HG02943 (cell line): ENCODE results near the gene ATXN1.
"Not testable (repeated sequence)": the region's sequence is repeated elsewhere in the genome, so short reads cannot be mapped to it uniquely, and the experiment has no call there.

Experiments used
- ATAC-seq: cut with Tn5 transposase; IDR thresholded peaks from one replicate; pipeline ENCODE4 v1.9.1; 2021; ENCODE audit warnings: mild to moderate bottlenecking, low read depth, moderate library complexity; ENCODE audit not compliant: unreplicated experiment

The ATXN1 gene

GRCh38 chr6:16277101-16277981, 483.9 kb downstream of the ATXN1 start:
- no peak for ATAC-seq

- no peak for ATAC-seq
Observed at GRCh38 chr6:16274885-16275589, 486.2 kb downstream of the ATXN1 start.

GRCh38 chr6:16274483-16274882, 486.8 kb downstream of the ATXN1 start:
- ATAC-seq: no peak

GRCh38 chr6:16273256-16273655, 488.0 kb downstream of the ATXN1 start:
- ATAC-seq: no peak

- ATAC-seq: no peak
Observed at GRCh38 chr6:16272201-16272600, 489.1 kb downstream of the ATXN1 start.

GRCh38 chr6:16271428-16271827, 489.8 kb downstream of the ATXN1 start:
- ATAC-seq: no peak

GRCh38 chr6:16270178-16270794, 491.0 kb downstream of the ATXN1 start:
- ATAC-seq: no peak

GRCh38 chr6:16269442-16270070, 491.7 kb downstream of the ATXN1 start:
- not testable (repeated sequence) for ATAC-seq

- no peak for ATAC-seq
Observed at GRCh38 chr6:16267428-16268263, 493.6 kb downstream of the ATXN1 start.

- ATAC-seq: no peak
Observed at GRCh38 chr6:16265351-16266341, 495.6 kb downstream of the ATXN1 start.

- no peak for ATAC-seq
Observed at GRCh38 chr6:16264785-16265184, 496.5 kb downstream of the ATXN1 start.

GRCh38 chr6:16263464-16264099, 497.7 kb downstream of the ATXN1 start:
- ATAC-seq: not testable (repeated sequence)

- ATAC-seq: not testable (repeated sequence)
Observed at GRCh38 chr6:16262773-16263172, 498.5 kb downstream of the ATXN1 start.

- ATAC-seq: not testable (repeated sequence)
Observed at GRCh38 chr6:16260602-16261001, 500.7 kb downstream of the ATXN1 start.

GRCh38 chr6:16259604-16260003, 501.7 kb downstream of the ATXN1 start:
- not testable (repeated sequence) for ATAC-seq

GRCh38 chr6:16258709-16259075, 502.6 kb downstream of the ATXN1 start:
- ATAC-seq: no peak

- no peak for ATAC-seq
Observed at GRCh38 chr6:16257999-16258708, 503.1 kb downstream of the ATXN1 start.

- no peak for ATAC-seq
Observed at GRCh38 chr6:16256781-16257180, 504.5 kb downstream of the ATXN1 start.
